GM19099 (cell line): ENCODE data around the gene ASCC3.

Source experiments
- POLR2A ChIP-seq: IDR thresholded peaks from 3 replicates; pipeline ENCODE4 v1.6.1; 2011; ENCODE audit warnings: low read depth; ENCODE audit not compliant: insufficient read length; ENCODE audit errors: extremely low read depth

Gene ASCC3

GRCh38 chr6:100461278-100461916, 419.7 kb downstream of the ASCC3 start:
- no peak for TF ChIP-seq POLR2A

- TF ChIP-seq POLR2A: no peak
These were observed 420.4 kb downstream of the ASCC3 start for GRCh38 chr6:100460650-100461204.

GRCh38 chr6:100459592-100460184, 421.4 kb downstream of the ASCC3 start:
- TF ChIP-seq POLR2A: no peak

- TF ChIP-seq POLR2A: no peak
These were observed 422.1 kb downstream of the ASCC3 start for GRCh38 chr6:100458841-100459591.
